B cell (primary cell): ENCODE data around the gene P4HA1. TPM values are rescaled to one million over a fixed set of nuclear protein-coding genes. Genes with fewer than 3 reads are reported as not detected.
A peak's percentile ranks its signal among the peaks of the same experiment; 100 is the strongest.

Source experiments
- ATAC-seq: fragments of 200-7000 bp; cut with Tn5 transposase; one replicate; pipeline ENCODE4 v1.10.0; 2021; ENCODE audit warnings: low read depth, mild to moderate bottlenecking, moderate number of reproducible peaks, moderate library complexity
- CTCF ChIA-PET: fragments of 350-600 bp; sonication (Branson Sonifier 250); formaldehyde crosslinking; loops from one replicate; lab custom pipeline; 2021; ENCODE audit warnings: antibody characterized with exemption, inconsistent platforms; lab: Charles Lee
- POLR2A ChIA-PET: fragments of 350-600 bp; sonication (Branson Sonifier 250); formaldehyde crosslinking; loops from one replicate; lab custom pipeline; 2021; ENCODE audit warnings: antibody characterized with exemption; lab: Charles Lee
- DNase-seq: peaks from one replicate; pipeline ENCODE4 v3.0.0; 2013
- H2AFZ ChIP-seq: 2 replicates; pipeline ENCODE4 v1.6.1; 2012; ENCODE audit warnings: mild to moderate bottlenecking, low read depth, low read length; ENCODE audit not compliant: insufficient read depth, poor library complexity, severe bottlenecking
- H3K27ac ChIP-seq, 2 donors: 1 replicate in 1 of 2; 2 replicates in 1 of 2; pipeline ENCODE4 v1.5.1; 2012 to 2013; ENCODE audit warnings: low read length in 2 of 2, mild to moderate bottlenecking in 2 of 2, moderate library complexity in 1 of 2
- H3K27me3 ChIP-seq, 4 experiments: fragments of 200-600 bp in 1 of 4; sonication (generic) in 1 of 4; replicated peaks in 1 of 4; 1 replicate in 2 of 4; 2 replicates in 2 of 4; pipeline versions ENCODE4 v1.6.1 to v1.7.0; 2013 to 2016; ENCODE audit warnings: low read length in 3 of 4, mild to moderate bottlenecking in 2 of 4, mixed read lengths in 1 of 4, moderate library complexity in 1 of 4; ENCODE audit not compliant: insufficient read depth in 4 of 4, control insufficient read depth in 3 of 4; ENCODE audit errors: control extremely low read depth in 1 of 4
- H3K36me3 ChIP-seq, 2 experiments: replicated peaks in 1 of 2; 1 replicate in 1 of 2; 2 replicates in 1 of 2; pipeline versions ENCODE4 v1.6.1 to v1.7.1; 2013; ENCODE audit warnings: low read length in 1 of 2; ENCODE audit not compliant: insufficient read depth in 2 of 2, control insufficient read depth in 1 of 2; ENCODE audit errors: control extremely low read depth in 1 of 2, extremely low read depth in 1 of 2
- H3K4me1 ChIP-seq, 2 donors: fragments of 200-600 bp in 1 of 2; sonication (generic) in 1 of 2; 1 replicate in 1 of 2; 2 replicates in 1 of 2; pipeline versions ENCODE4 v1.5.1 to v1.6.1; 2013 to 2017; ENCODE audit warnings: low read length in 2 of 2; ENCODE audit not compliant: control insufficient read depth in 2 of 2, insufficient read depth in 2 of 2
- H3K4me2 ChIP-seq: replicated peaks from 2 replicates; pipeline ENCODE3; 2012; ENCODE audit warnings: mild to moderate bottlenecking, low read depth, low read length; ENCODE audit not compliant: poor library complexity, severe bottlenecking
- H3K4me3 ChIP-seq, 5 experiments: fragments of 200-600 bp in 1 of 5; sonication (generic) in 1 of 5; 1 replicate in 3 of 5; 2 replicates in 2 of 5; pipeline versions ENCODE4 v1.5.1 to v1.7.0; 2011 to 2016; ENCODE audit warnings: low read length in 4 of 5, mild to moderate bottlenecking in 4 of 5, low read depth in 2 of 5, control low read depth in 1 of 5, moderate library complexity in 1 of 5; ENCODE audit not compliant: insufficient read depth in 1 of 5; ENCODE audit errors: control extremely low read depth in 1 of 5, extremely low read depth in 1 of 5
- H3K79me2 ChIP-seq: fragments of 200-600 bp; sonication (generic); one replicate; pipeline ENCODE4 v1.6.0; 2016; ENCODE audit warnings: low read length; ENCODE audit not compliant: control insufficient read depth, insufficient read depth
- H3K9ac ChIP-seq: fragments of 200-600 bp; sonication (generic); 2 replicates; pipeline ENCODE4 v1.6.1; 2017; ENCODE audit warnings: mild to moderate bottlenecking, low read length, moderate library complexity
- H3K9me3 ChIP-seq, 3 donors: one replicate each; pipeline versions ENCODE4 v1.6.1 to v1.7.1; 2013; ENCODE audit warnings: low read length in 2 of 3; ENCODE audit not compliant: control insufficient read depth in 2 of 3, insufficient read depth in 1 of 3; ENCODE audit errors: control extremely low read depth in 1 of 3
- H4K20me1 ChIP-seq: 2 replicates; pipeline ENCODE4 v1.6.0; 2012; ENCODE audit warnings: mild to moderate bottlenecking, low read length; ENCODE audit not compliant: insufficient read depth, control insufficient read depth, poor library complexity, severe bottlenecking
- H3K27ac Mint-ChIP-seq: one replicate; pipeline ENCODE4 v1.8.0; 2021; ENCODE audit warnings: mixed read lengths
- H3K27me3 Mint-ChIP-seq: one replicate; pipeline ENCODE4 v1.8.0; 2021; ENCODE audit warnings: mixed read lengths
- H3K4me1 Mint-ChIP-seq: one replicate; pipeline ENCODE4 v1.8.0; 2021; ENCODE audit warnings: mixed read lengths
- H3K4me3 Mint-ChIP-seq: one replicate; pipeline ENCODE4 v1.8.0; 2021; ENCODE audit warnings: mixed read lengths
- H3K9me3 Mint-ChIP-seq: one replicate; pipeline ENCODE4 v1.8.0; 2022; ENCODE audit warnings: mixed read lengths; ENCODE audit not compliant: insufficient read depth
- CTCF ChIP-seq: fragments of 200-600 bp; IDR thresholded peaks from one replicate; pipeline ENCODE4 v1.8.0; 2022; ENCODE audit warnings: antibody characterized with exemption, mild to moderate bottlenecking
- EZH2 ChIP-seq: IDR thresholded peaks from 2 replicates; pipeline ENCODE4 v1.6.1; 2012; ENCODE audit warnings: borderline replicate concordance, low read depth, mild to moderate bottlenecking, moderate library complexity, low read length; ENCODE audit not compliant: insufficient read depth, poor library complexity, severe bottlenecking
- WGBS: methylation state at CpG from one replicate; pipeline ENCODE4 v1.1.5; 2013; ENCODE audit warnings: missing lambda C conversion rate; ENCODE audit not compliant: insufficient coverage; 5-methylcytosine and 5-hydroxymethylcytosine counted together
- intact Hi-C: fragments of 100-400 bp; cut with micrococcal nuclease; formaldehyde crosslinking; loops from one replicate; pipeline ENCODE4 v1.10.0; 2022
- polyA plus RNA-seq: library from polyadenylated mRNA; depleted of rRNA; stranded (reverse); fragments of >200 nt; gene quantifications from 2 replicates; pipeline ENCODE4 v1.2.3, GENCODE V29; 2012
- total RNA-seq, 2 donors: library from RNA; stranded (reverse); fragments of 120-200 nt in 1 of 2; gene quantifications; 1 replicate in 1 of 2; 2 replicates in 1 of 2; pipeline versions ENCODE4 v1.2.3 to v1.2.4, GENCODE V29; 2013 to 2022

The P4HA1 gene
- total and polyA plus RNA-seq, 2 donors (not counting 1 experiment from before 2014, with no cell fraction given) = 12.8 to 19.0 TPM

DNA sequence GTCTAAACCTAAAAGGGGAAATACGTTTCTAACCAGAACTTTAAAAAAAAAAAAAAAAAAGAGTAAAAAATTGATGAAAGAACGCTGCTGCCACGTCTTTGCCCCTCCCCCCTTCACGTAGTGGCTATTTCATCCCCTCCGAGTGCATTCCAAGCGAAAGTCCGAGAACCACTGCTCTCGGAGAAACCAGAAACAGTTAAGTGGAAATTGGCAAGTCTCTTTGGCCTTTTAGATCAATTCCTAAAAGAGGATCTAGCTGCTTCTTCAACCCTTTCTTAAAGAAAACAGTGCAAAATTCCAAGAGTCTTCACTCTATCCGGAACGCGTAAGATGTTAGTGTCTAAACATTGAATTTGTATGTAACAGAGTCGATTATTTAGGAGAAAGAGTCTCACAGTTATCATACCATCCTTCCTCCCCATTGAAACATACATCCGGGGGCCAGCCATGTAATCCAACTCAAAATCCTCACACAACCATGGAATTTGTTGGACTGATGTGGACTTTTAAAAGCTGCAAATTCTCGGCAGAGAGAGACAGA lies 1.1 kb downstream of the P4HA1 start:
- 0% methylated on average over 5 of the region's 14 CpGs for WGBS

More for the DNA sequence above, 1.1 kb downstream of the P4HA1 start:
- H3K27me3 ChIP-seq = no peaks in the 10 kb centered on the region
- no peaks in the 10 kb centered on the region for H3K9me3 ChIP-seq
- H3K27ac ChIP-seq = peak overlapping the region; percentile 93 to 98
- H3K79me2 ChIP-seq = peaks cover 47% of the 10 kb centered on the region
- peak overlapping the region; percentile 88 to 98 (median 92) for H3K4me3 ChIP-seq
- peak; percentile 74 for DNase-seq
- H3K27me3 Mint-ChIP-seq = no peaks in the 10 kb centered on the region
- intact Hi-C loops = loop anchor here (1.0 to 5.0 kb wide), 9 partner anchors 15 to 1732 kb away; partner anchors contain the start of genes CFAP70, ECD, FAM149B1 and KAT6B
- H3K4me1 ChIP-seq = peaks cover 10 to 18% of the 10 kb centered on the region in 2 donors
- H2AFZ ChIP-seq = peak overlapping the region; percentile 78
- TF ChIP-seq CTCF (no peak), EZH2 (no peak)
- H3K27ac Mint-ChIP-seq = peak overlapping the region; percentile 91
- peak overlapping the region; percentile 91 for H3K4me2 ChIP-seq
- H3K36me3 ChIP-seq = peaks cover 0 to 2% of the 10 kb centered on the region in 2 experiments
- peaks cover 30% of the 10 kb centered on the region for H3K4me1 Mint-ChIP-seq
- no peaks in the 10 kb centered on the region for H3K9me3 Mint-ChIP-seq
- CTCF ChIA-PET = interaction anchor here (0.6 to 5.4 kb wide), 23 partner anchors 14 to 1897 kb away, joined by 3 to 111 read pairs (median 5); partner anchors contain the start of genes ECD, FAM149B1, MCU and NUDT13
- peak overlapping the region; percentile 93 for H3K4me3 Mint-ChIP-seq
- peaks cover 19% of the 10 kb centered on the region for H4K20me1 ChIP-seq
- no peak for ATAC-seq
- peak overlapping the region; percentile 94 for H3K9ac ChIP-seq
- POLR2A ChIA-PET = interaction anchor here (0.5 to 2.3 kb wide), 16 partner anchors 14 to 1718 kb away, joined by 3 to 7 read pairs (median 3); partner anchors contain the start of genes DNAJC9, MCU and NUDT13
